ENCODE data around the gene SAP130. TPM values are rescaled to one million over a fixed set of nuclear protein-coding genes. Genes with fewer than 3 reads are reported as not detected.

The SAP130 gene
- total and polyA plus RNA-seq, 2 of the 8 experiments (the other 6 are each of a cell fraction or from before 2014, with no cell fraction given), result 51.4 to 54.3 TPM

DNA sequence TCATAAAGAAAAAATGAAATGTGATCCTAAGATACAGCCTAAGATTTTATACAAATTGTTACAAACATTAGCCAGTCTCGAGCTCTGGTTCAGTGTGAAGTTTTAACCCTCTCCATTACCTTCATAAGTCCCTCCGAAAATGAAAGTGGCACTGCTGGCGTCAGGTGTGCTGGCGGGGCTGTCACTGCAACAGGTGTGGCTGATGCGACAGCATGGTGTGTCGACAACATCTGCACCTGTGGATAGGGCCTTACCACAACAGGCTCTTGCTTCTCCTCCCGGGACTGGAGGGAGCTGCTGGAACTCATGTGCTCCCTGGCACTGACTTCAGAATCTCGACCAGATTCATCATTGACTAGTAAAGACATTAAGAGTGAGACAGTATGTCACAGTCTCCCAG lies 10.3 kb downstream of the SAP130 start:
- 0 out of 2 replicates have a peak, but pooled peaks cover 2% of the 10 kb centered on the region for H3K79me1 ChIP-seq (ENCODE audit: low read depth, low read length)
- H3K23ac ChIP-seq (ENCODE audit: insufficient read length), result no peak overlapping the region
- H4K8ac ChIP-seq (ENCODE audit: extremely low read depth, insufficient read depth, low read length), result no peak overlapping the region
- DNase-seq (ENCODE audit: low read depth in 1 of 2, low spot score in 2 of 2) (no peak), FAIRE-seq (no peak)
- CTCF ChIA-PET (ENCODE audit: partially characterized antibody), result no interaction called here
- H3K9me3 ChIP-seq (ENCODE audit: insufficient read depth in 2 of 2, low read depth in 1 of 2, low read length in 1 of 2), result no peaks in the 10 kb centered on the region
- no peak overlapping the region for H2BK5ac ChIP-seq (ENCODE audit: low read depth, low read length)
- POLR2A ChIA-PET (ENCODE audit: partially characterized antibody), result no interaction called here
- H3K4me2 ChIP-seq (ENCODE audit: insufficient read depth in 1 of 2, low read depth in 2 of 2, low read length in 2 of 2), result no peak overlapping the region
- H2BK20ac ChIP-seq (ENCODE audit: low read length), result no peak overlapping the region
- H3K18ac ChIP-seq (ENCODE audit: extremely low read depth, low read length), result no peak overlapping the region
- WGBS, 2 experiments (ENCODE audit: extremely low coverage in 1 of 2, insufficient coverage in 1 of 2, insufficient read length in 1 of 2, insufficient replicate concordance in 2 of 2, low coverage in 1 of 2, low lambda C conversion rate in 2 of 2, missing lambda C conversion rate in 1 of 2), result 91% methylated on average over 8 of the region's 8 CpGs; no CpG with 5 or more reads in 1 of the 2 experiments
- H3K9ac ChIP-seq (replicated peaks in 1 of 4; ENCODE audit: extremely low read depth in 1 of 4, low read depth in 3 of 4, low read length in 3 of 4), result no peak overlapping the region
- H3K36me3 ChIP-seq (ENCODE audit: control insufficient read depth in 2 of 4, insufficient read depth in 4 of 4, low read length in 3 of 4), result peaks cover 21 to 67% (median 49%) of the 10 kb centered on the region in 4 experiments
- H3K79me2 ChIP-seq (ENCODE audit: control insufficient read depth in 1 of 2, insufficient read depth in 2 of 2, low read length in 2 of 2), result peaks cover 0 to 9% of the 10 kb centered on the region in 2 experiments; a peak in 2 of 4 replicates
- H2BK120ac ChIP-seq (replicated peaks; ENCODE audit: low read depth, low read length), result no peak overlapping the region
- no peak overlapping the region for H3K56ac ChIP-seq (replicated peaks; ENCODE audit: insufficient read length, low read depth, low read length)
- no peaks in the 10 kb centered on the region for H3K27me3 ChIP-seq (replicated peaks in 1 of 4; ENCODE audit: control insufficient read depth in 3 of 4, extremely low read depth in 1 of 4, insufficient read depth in 3 of 4, low read length in 3 of 4)
- no peak overlapping the region for H3K14ac ChIP-seq (ENCODE audit: insufficient read length)
- H4K20me1 ChIP-seq (replicated peaks in 1 of 2; ENCODE audit: control insufficient read depth in 1 of 2, insufficient read depth in 2 of 2, low read length in 2 of 2), result peaks cover 3 to 6% of the 10 kb centered on the region in 2 experiments
- H3K27ac ChIP-seq (ENCODE audit: low read depth, low read length), result no peak overlapping the region
- no peak overlapping the region for H4K91ac ChIP-seq (replicated peaks; ENCODE audit: insufficient read length, low read length)
- no peak overlapping the region for H2AK5ac ChIP-seq (ENCODE audit: low read depth, low read length)
- H3K4ac ChIP-seq (replicated peaks; ENCODE audit: insufficient read length, low read depth, low read length), result no peak overlapping the region
- no peak overlapping the region for H2AFZ ChIP-seq (ENCODE audit: low read length)
- no peak overlapping the region for H2BK12ac ChIP-seq (ENCODE audit: low read depth, low read length)
- H3K4me1 ChIP-seq (replicated peaks in 1 of 4; ENCODE audit: control insufficient read depth in 3 of 4, insufficient read depth in 4 of 4, low read length in 3 of 4), result no peaks in the 10 kb centered on the region
- no peak overlapping the region for H2BK15ac ChIP-seq (ENCODE audit: low read length)
- H3K23me2 ChIP-seq (ENCODE audit: low read depth, low read length), result no peaks in the 10 kb centered on the region
- H3K4me3 ChIP-seq (ENCODE audit: extremely low read depth in 1 of 4, insufficient read depth in 2 of 4, low read depth in 3 of 4, low read length in 4 of 4), result no peak overlapping the region
- H4K5ac ChIP-seq (ENCODE audit: insufficient read length, low read depth, low read length), result no peak overlapping the region
- no peak for TF ChIP-seq TEAD4 (IDR thresholded peaks at IDR 0.05; ENCODE audit: low read depth, low read length)
- TF ChIP-seq, protein P1, sequence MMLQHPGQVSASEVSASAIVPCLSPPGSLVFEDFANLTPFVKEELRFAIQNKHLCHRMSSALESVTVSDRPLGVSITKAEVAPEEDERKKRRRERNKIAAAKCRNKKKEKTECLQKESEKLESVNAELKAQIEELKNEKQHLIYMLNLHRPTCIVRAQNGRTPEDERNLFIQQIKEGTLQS (IDR thresholded peaks at IDR 0.05; ENCODE audit: insufficient read depth, low read depth, low read length), result no peak
- no peak for TF ChIP-seq SUZ12 (IDR thresholded peaks at IDR 0.05; ENCODE audit: low read length)
- TF ChIP-seq CREB1 (IDR thresholded peaks at IDR 0.05), result no peak
- TF ChIP-seq EGR1 (IDR thresholded peaks at IDR 0.05; ENCODE audit: borderline replicate concordance, low read depth, low read length), result no peak
- TF ChIP-seq RNF2 (IDR thresholded peaks at IDR 0.05; ENCODE audit: borderline replicate concordance, low read depth, low read length, missing control alignments, poor library complexity, severe bottlenecking), result no peak
- TF ChIP-seq CTBP2 (IDR thresholded peaks at IDR 0.05; ENCODE audit: borderline replicate concordance, insufficient read depth, insufficient read length, low read length), result no peak
- no peak for TF ChIP-seq POLR2AphosphoS5 (IDR thresholded peaks at IDR 0.05; ENCODE audit: low read depth, low read length)
- no peak for TF ChIP-seq MAFK (IDR thresholded peaks at IDR 0.05; ENCODE audit: low read depth, low read length)
- TF ChIP-seq, protein P2, sequence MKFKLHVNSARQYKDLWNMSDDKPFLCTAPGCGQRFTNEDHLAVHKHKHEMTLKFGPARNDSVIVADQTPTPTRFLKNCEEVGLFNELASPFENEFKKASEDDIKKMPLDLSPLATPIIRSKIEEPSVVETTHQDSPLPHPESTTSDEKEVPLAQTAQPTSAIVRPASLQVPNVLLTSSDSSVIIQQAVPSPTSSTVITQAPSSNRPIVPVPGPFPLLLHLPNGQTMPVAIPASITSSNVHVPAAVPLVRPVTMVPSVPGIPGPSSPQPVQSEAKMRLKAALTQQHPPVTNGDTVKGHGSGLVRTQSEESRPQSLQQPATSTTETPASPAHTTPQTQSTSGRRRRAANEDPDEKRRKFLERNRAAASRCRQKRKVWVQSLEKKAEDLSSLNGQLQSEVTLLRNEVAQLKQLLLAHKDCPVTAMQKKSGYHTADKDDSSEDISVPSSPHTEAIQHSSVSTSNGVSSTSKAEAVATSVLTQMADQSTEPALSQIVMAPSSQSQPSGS (IDR thresholded peaks at IDR 0.05; ENCODE audit: low read length), result no peak
- TF ChIP-seq USF2 (IDR thresholded peaks at IDR 0.05; ENCODE audit: low read length), result no peak

Data from H1 (cell line).